Hematopoietic multipotent progenitor cell treated with erythropoietin and hydrocortisone succinate and interleukin-3 and kit ligand, for 6 days (in vitro differentiated cells): ENCODE data around the gene DNAJA3.

ENCODE experiments used
- DNase-seq: peaks from one replicate; pipeline ENCODE4 v3.0.0-alpha.2; 2015

The DNAJA3 gene

GRCh38 chr16:4481526-4481925 lies 55.9 kb downstream of the DNAJA3 start:
- no peak for DNase-seq

- no peak for DNase-seq
These were observed 56.3 kb downstream of the DNAJA3 start for GRCh38 chr16:4481963-4482362.

GRCh38 chr16:4486126-4486893 lies 60.6 kb downstream of the DNAJA3 start:
- no peak for DNase-seq

GRCh38 chr16:4487955-4488498 lies 62.4 kb downstream of the DNAJA3 start:
- DNase-seq, result no peak

- peak; percentile 36 for DNase-seq
These were observed 62.9 kb downstream of the DNAJA3 start for GRCh38 chr16:4488499-4488967.

GRCh38 chr16:4489030-4489429 lies 63.4 kb downstream of the DNAJA3 start:
- no peak for DNase-seq

GRCh38 chr16:4491898-4492297 lies 66.2 kb downstream of the DNAJA3 start:
- DNase-seq, result no peak

GRCh38 chr16:4494746-4495490 lies 69.2 kb downstream of the DNAJA3 start:
- no peak for DNase-seq

- no peak for DNase-seq
These were observed 70.1 kb downstream of the DNAJA3 start for GRCh38 chr16:4495766-4496165.

GRCh38 chr16:4496305-4496704 lies 70.6 kb downstream of the DNAJA3 start:
- DNase-seq, result no peak

GRCh38 chr16:4498546-4499195 lies 73.0 kb downstream of the DNAJA3 start:
- no peak for DNase-seq

GRCh38 chr16:4499196-4499555 lies 73.5 kb downstream of the DNAJA3 start:
- DNase-seq, result no peak

- no peak for DNase-seq
These were observed 74.6 kb downstream of the DNAJA3 start for GRCh38 chr16:4500272-4500671.

GRCh38 chr16:4501071-4501478 lies 75.4 kb downstream of the DNAJA3 start:
- DNase-seq, result no peak

- peak; percentile 79 for DNase-seq
These were observed 79.9 kb downstream of the DNAJA3 start for GRCh38 chr16:4505356-4506147.
